HG02943 (cell line): Measurements from ENCODE around the gene MAX.

ENCODE experiments used
- ATAC-seq: cut with Tn5 transposase; IDR thresholded peaks from one replicate; pipeline ENCODE4 v1.9.1; 2021; ENCODE audit warnings: mild to moderate bottlenecking, low read depth, moderate library complexity; ENCODE audit not compliant: unreplicated experiment

Gene MAX

GRCh38 chr14:65074449-65075150, 27.7 kb downstream of the MAX start:
- no peak for ATAC-seq

GRCh38 chr14:65073605-65074201, 28.6 kb downstream of the MAX start:
- ATAC-seq = no peak

GRCh38 chr14:65072937-65073336, 29.4 kb downstream of the MAX start:
- no peak for ATAC-seq

DNA sequence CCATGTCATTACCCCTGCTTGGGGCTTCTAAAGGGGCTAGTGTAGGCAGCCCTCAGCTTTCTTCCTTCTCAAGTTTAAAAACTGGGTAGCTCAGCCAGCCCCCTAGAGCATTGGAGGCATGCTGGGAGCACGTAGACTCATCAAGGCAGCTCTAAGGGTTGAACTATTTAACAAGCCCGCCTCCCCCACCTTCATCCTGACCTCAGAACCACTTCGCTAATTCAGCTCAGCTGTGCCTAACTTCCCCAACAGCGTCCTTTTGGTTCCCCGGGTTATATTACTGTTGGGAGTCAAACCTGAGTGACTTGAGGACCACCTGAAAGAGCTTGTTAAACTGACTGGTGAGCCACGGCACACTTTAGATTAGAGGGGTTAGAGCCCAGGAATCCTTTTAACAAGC, 30.1 kb downstream of the MAX start:
- ATAC-seq = no peak

- ATAC-seq = no peak
Measured at GRCh38 chr14:65071544-65071943, 30.8 kb downstream of the MAX start.

- peak; percentile 80 for ATAC-seq
Measured at GRCh38 chr14:65070471-65070976, 31.8 kb downstream of the MAX start.

GRCh38 chr14:65069874-65070413, 32.4 kb downstream of the MAX start:
- no peak for ATAC-seq

DNA sequence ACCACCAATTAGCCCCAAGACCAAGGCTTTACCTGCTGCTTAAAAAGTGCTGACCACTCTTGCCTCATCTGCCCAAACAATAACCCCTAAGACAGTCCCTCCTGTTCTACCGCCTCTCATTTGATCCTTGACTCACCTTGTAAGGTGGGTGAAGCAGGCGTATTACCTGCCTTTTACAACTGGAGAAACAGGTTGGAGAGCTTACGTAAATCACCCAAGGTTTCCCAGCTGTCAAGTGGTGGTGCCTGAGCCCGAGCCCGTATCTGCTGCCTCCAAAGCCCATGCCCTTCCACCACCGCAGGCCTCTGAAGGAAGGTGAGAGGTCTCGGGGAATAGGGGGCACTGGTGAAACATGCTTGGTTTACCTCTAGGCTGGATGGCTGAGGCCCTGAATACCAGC, 36.6 kb downstream of the MAX start:
- ATAC-seq = no peak

- no peak for ATAC-seq
Measured at GRCh38 chr14:65062096-65063075, 39.9 kb downstream of the MAX start.

GRCh38 chr14:65057695-65058094, 44.6 kb downstream of the MAX start:
- no peak for ATAC-seq

- no peak for ATAC-seq
Measured at GRCh38 chr14:65054471-65055085, 47.7 kb downstream of the MAX start.

DNA sequence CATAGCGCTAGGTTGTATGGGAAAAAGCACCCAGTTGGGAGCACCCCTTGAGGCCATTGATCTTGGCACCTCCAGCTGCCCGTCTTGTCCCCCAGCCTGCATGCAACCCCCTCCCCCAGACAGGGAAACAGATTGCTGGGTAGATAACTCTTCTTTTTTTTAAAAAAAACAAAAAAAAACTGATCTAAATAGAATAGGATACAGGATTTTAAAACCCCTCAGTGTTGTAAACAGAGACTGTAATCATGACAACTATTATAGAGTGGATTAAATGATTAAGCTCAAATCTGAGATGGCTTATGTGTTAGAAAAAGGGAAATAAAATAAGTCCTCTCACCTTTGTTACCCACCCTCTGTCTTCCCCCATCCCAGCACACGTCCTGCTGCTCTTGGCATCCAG, 48.9 kb downstream of the MAX start:
- no peak for ATAC-seq

DNA sequence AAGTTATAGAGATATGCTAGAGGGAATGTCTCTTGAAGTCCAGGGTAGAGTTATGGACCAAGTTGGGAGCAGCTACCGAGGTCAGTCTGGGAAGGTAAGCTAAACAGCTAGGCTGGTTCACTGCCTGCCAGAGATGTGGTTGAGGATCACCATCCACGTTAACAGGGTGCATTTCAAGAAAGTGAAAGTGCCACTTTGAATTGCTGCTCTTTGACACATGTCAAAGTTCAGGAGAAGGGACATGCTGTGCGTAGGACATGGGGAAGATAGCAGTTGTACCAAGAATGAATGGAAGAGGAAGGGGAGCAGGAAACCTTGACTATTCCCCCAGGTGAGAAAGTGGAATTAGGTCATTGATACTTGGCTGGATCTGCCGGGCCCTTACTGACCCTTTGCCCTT, 49.5 kb downstream of the MAX start:
- no peak for ATAC-seq

DNA sequence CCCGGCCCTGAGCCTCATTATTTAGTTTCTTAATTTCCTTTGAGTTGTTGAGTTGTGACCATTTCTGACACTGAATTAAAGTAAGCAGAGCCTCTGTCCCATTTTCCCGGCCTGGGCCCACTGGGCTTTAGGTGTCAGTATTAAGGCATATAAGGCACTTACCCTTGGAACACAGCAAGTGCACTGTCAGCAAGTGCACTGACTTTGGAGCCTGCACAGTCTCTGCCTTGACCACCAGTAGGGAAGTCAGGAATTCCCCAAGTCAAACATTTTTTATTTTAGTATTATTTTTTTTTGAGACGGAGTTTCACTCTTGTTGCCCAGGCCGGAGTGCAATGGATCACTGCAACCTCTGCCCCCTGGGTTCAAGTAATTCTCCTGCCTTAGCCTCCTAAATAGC, 56.6 kb downstream of the MAX start:
- ATAC-seq = no peak

DNA sequence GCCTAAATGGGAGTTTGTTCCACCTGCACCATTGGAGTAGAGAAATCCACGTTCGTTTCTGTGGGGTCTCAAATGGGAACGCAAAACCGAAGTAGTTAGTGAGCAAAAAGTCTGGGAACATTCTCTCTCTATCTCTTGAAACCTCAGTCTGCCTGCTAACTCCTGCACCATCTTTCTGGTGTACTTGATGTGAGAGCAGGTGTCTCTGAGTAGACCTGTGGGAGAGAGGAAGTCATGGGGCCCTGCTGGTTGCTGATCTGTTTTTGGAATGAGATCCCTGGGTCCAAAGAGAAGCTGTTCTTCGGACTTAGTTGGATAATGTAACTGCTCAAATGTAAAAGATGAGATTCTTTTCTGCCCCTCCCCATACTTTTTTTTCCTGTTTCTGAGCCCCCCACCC, 57.3 kb downstream of the MAX start:
- no peak for ATAC-seq

DNA sequence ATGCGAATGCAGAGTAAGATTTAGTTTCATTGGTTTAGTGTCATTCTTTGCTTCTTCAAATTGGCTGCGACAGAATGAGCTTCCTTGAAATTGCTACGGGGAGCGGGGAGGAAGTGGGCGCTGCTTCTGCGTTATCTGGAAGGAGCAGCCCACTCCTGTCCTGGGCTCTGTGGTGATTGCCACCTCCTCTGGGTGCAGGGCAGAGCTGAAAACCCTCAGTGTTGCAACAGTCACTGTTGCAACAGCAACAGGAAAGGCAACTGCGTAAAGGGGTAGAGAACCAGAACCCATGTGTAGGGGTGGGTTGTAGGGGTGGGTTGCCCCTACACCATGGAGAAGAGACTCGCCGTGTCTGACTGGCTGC, 57.7 kb downstream of the MAX start:
- ATAC-seq = no peak

GRCh38 chr14:65043893-65044595, 58.3 kb downstream of the MAX start:
- ATAC-seq = no peak

DNA sequence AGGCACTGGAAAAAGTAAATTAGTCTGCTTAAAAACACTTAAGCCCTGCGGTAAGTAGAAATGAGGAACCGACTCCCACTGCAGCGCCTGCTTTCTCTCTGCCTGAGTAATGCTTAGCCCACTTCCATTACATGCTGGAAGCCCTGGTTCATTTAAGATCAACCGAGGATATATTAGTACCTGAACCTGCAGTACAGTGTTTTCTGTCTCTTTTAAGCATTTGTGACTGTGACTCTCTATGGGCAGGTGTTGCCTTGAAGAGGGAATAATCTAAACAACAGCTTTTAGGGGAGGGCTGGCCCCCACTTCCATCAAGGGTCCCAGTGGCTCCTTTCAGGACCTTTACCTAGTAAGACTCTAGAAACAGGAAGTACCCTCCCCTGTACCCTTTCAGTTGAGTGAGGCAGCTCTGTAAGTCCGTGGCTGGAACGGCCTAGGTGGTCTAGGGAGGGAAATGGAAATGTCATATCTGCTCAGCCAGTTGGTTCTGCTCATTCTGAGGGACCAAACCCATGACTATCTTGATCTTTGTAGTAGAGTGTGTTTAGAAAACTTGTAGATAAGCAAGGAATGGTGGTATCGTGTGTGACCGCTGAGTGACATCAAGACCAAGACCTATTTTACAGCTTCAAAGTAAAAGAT, 59.5 kb downstream of the MAX start:
- no peak for ATAC-seq

GRCh38 chr14:65042296-65042695, 60.0 kb downstream of the MAX start:
- ATAC-seq = no peak
